Germinal center (tissue), 1 donor: ENCODE data around the gene BICRA.
"Not testable (repeated sequence)": the region's sequence is repeated elsewhere in the genome, so short reads cannot be mapped to it uniquely, and the experiment has no call there.

Source experiments
- DNase-seq: peaks from one replicate; pipeline ENCODE4 v3.0.0; 2012; ENCODE audit warnings: mixed read lengths, low spot score

BICRA gene

GRCh38 chr19:47631681-47632446 is 22.9 kb downstream of the BICRA start:
- DNase-seq, result no peak

GRCh38 chr19:47633517-47633916 is 24.6 kb downstream of the BICRA start:
- DNase-seq, result no peak

GRCh38 chr19:47633996-47634395 is 25.1 kb downstream of the BICRA start:
- no peak for DNase-seq

- not testable (repeated sequence) for DNase-seq
Measured at GRCh38 chr19:47635152-47635754, 26.3 kb downstream of the BICRA start.

GRCh38 chr19:47637550-47637949 is 28.6 kb downstream of the BICRA start:
- no peak for DNase-seq

- DNase-seq, result no peak
Measured at GRCh38 chr19:47641891-47642485, 33.1 kb downstream of the BICRA start.

GRCh38 chr19:47643281-47643680 is 34.3 kb downstream of the BICRA start:
- no peak for DNase-seq

- DNase-seq, result no peak
Measured at GRCh38 chr19:47644199-47644598, 35.3 kb downstream of the BICRA start.

GRCh38 chr19:47644743-47645482 is 36.0 kb downstream of the BICRA start:
- no peak for DNase-seq

GRCh38 chr19:47646924-47647323 is 38.0 kb downstream of the BICRA start:
- no peak for DNase-seq

GRCh38 chr19:47649588-47649987 is 40.7 kb downstream of the BICRA start:
- no peak for DNase-seq

- no peak for DNase-seq
Measured at GRCh38 chr19:47650700-47651099, 41.8 kb downstream of the BICRA start.

GRCh38 chr19:47651132-47651531 is 42.2 kb downstream of the BICRA start:
- no peak for DNase-seq

- no peak for DNase-seq
Measured at GRCh38 chr19:47651691-47652090, 42.8 kb downstream of the BICRA start.

GRCh38 chr19:47652285-47652684 is 43.4 kb downstream of the BICRA start:
- no peak for DNase-seq

- no peak for DNase-seq
Measured at GRCh38 chr19:47653856-47654255, 44.9 kb downstream of the BICRA start.

GRCh38 chr19:47657719-47658118 is 48.8 kb downstream of the BICRA start:
- DNase-seq, result no peak

GRCh38 chr19:47658431-47659348 is 49.8 kb downstream of the BICRA start:
- no peak for DNase-seq

GRCh38 chr19:47660435-47660832 is 51.5 kb downstream of the BICRA start:
- no peak for DNase-seq

GRCh38 chr19:47661161-47661560 is 52.2 kb downstream of the BICRA start:
- no peak for DNase-seq

GRCh38 chr19:47661611-47662010 is 52.7 kb downstream of the BICRA start:
- DNase-seq, result no peak
